Endodermal cell (in vitro differentiated cells): ENCODE results near the gene CROCC. TPM values are rescaled to one million over a fixed set of nuclear protein-coding genes. Genes with fewer than 3 reads are reported as not detected.

Experiments used
- DNase-seq: peaks from one replicate; pipeline ENCODE4 v3.0.0-alpha.2; 2017
- H3K27ac ChIP-seq: 2 replicates; pipeline ENCODE4 v1.5.1; 2013; ENCODE audit warnings: mild to moderate bottlenecking, low read depth, low read length, moderate library complexity
- H3K27me3 ChIP-seq: 2 replicates; pipeline ENCODE4 v1.6.1; 2013; ENCODE audit warnings: mild to moderate bottlenecking, low read length, moderate library complexity; ENCODE audit not compliant: insufficient read depth, control insufficient read depth, poor library complexity, severe bottlenecking
- H3K36me3 ChIP-seq: 2 replicates; pipeline ENCODE4 v1.7.0; 2013; ENCODE audit warnings: mild to moderate bottlenecking, low read length, moderate library complexity; ENCODE audit not compliant: control insufficient read depth, insufficient read depth
- H3K4me1 ChIP-seq: one replicate; pipeline ENCODE4 v1.7.0; 2013; ENCODE audit warnings: low read length; ENCODE audit not compliant: control insufficient read depth, insufficient read depth
- H3K4me3 ChIP-seq: 2 replicates; pipeline ENCODE4 v1.5.1; 2013; ENCODE audit warnings: mild to moderate bottlenecking, low read length, moderate library complexity
- H3K9ac ChIP-seq: 2 replicates; pipeline ENCODE4 v1.6.1; 2013; ENCODE audit warnings: mild to moderate bottlenecking, low read length, moderate library complexity; ENCODE audit not compliant: poor library complexity, severe bottlenecking; ENCODE audit errors: extremely low read depth
- H3K9me3 ChIP-seq: 2 replicates; pipeline ENCODE4 v1.6.1; 2013; ENCODE audit warnings: mild to moderate bottlenecking, low read length, moderate library complexity; ENCODE audit not compliant: control insufficient read depth
- H3K27ac Mint-ChIP-seq: 2 replicates; pipeline ENCODE4 v1.8.0; 2020; ENCODE audit warnings: mixed read lengths
- H3K27me3 Mint-ChIP-seq: 2 replicates; pipeline ENCODE4 v1.8.0; 2021; ENCODE audit warnings: mild to moderate bottlenecking, mixed read lengths; ENCODE audit not compliant: insufficient read depth
- H3K36me3 Mint-ChIP-seq: 2 replicates; pipeline ENCODE4 v1.8.0; 2020; ENCODE audit warnings: low read depth, mixed read lengths
- H3K4me1 Mint-ChIP-seq: 2 replicates; pipeline ENCODE4 v1.8.0; 2020; ENCODE audit warnings: mixed read lengths
- H3K4me3 Mint-ChIP-seq: 2 replicates; pipeline ENCODE4 v1.8.0; 2020; ENCODE audit warnings: mild to moderate bottlenecking, moderate library complexity, mixed read lengths
- H3K9me3 Mint-ChIP-seq: 2 replicates; pipeline ENCODE4 v1.8.0; 2020; ENCODE audit warnings: mild to moderate bottlenecking, mixed read lengths
- CTCF ChIP-seq: fragments of 200-600 bp; sonication (generic); conservative IDR thresholded peaks from 2 replicates; pipeline ENCODE4 v1.5.0; 2021; ENCODE audit warnings: antibody characterized with exemption, mild to moderate bottlenecking
- WGBS, 2 experiments: methylation state at CpG; one replicate each; pipeline versions ENCODE4 v1.1.5 to v1.1.7; 2013; ENCODE audit warnings: missing lambda C conversion rate in 2 of 2, mixed read lengths in 1 of 2; ENCODE audit not compliant: insufficient coverage in 1 of 2, insufficient read length in 1 of 2; 5-methylcytosine and 5-hydroxymethylcytosine counted together
- total RNA-seq, 2 donors: library from RNA; stranded (reverse); fragmentation: NEBNext Ultra II Directional in 1 of 2; extraction: Animal tissue kit (Norgen Biotek cat#: 25700) in 1 of 2; gene quantifications; 2 replicates in 1 of 2; 3 replicates in 1 of 2; pipeline ENCODE4 v1.2.1, GENCODE V29; 2021

The CROCC gene
- total RNA-seq, 2 donors from 2014 or later = 58.4 to 61.8 TPM

GRCh38 chr1:16957731-16958130 is 36.0 kb downstream of the CROCC start:
- Histone ChIP-seq H3K9ac (no peak overlapping the region), H3K36me3 (peaks cover 5% of the 10 kb centered on the region), H3K4me3 (no peak overlapping the region), H3K27ac (no peak overlapping the region), H3K9me3 (no peaks in the 10 kb centered on the region), H3K4me1 (no peaks in the 10 kb centered on the region), H3K27me3 (no peaks in the 10 kb centered on the region)
- no peak for TF ChIP-seq CTCF
- no peak for DNase-seq
- Mint-ChIP-seq H3K4me3 (no peak overlapping the region), H3K36me3 (peaks cover 16% of the 10 kb centered on the region), H3K27ac (no peak overlapping the region), H3K27me3 (no peaks in the 10 kb centered on the region), H3K9me3 (no peaks in the 10 kb centered on the region), H3K4me1 (peaks cover 2% of the 10 kb centered on the region)
- 97 to 100% methylated on average over 1 to 7 of the region's 8 CpGs for WGBS, 2 experiments

- no peak overlapping the region for H3K27ac ChIP-seq
- no peaks in the 10 kb centered on the region for H3K4me1 ChIP-seq
- Mint-ChIP-seq H3K4me3 (no peak overlapping the region), H3K9me3 (no peaks in the 10 kb centered on the region), H3K36me3 (peaks cover 20% of the 10 kb centered on the region), H3K27ac (no peak overlapping the region), H3K27me3 (no peaks in the 10 kb centered on the region), H3K4me1 (peaks cover 2% of the 10 kb centered on the region)
- WGBS, 2 experiments = 93 to 98% methylated on average over 9 to 12 of the region's 12 CpGs
- no peaks in the 10 kb centered on the region for H3K9me3 ChIP-seq
- H3K9ac ChIP-seq = no peak overlapping the region
- peaks cover 5% of the 10 kb centered on the region for H3K36me3 ChIP-seq
- no peak overlapping the region for H3K4me3 ChIP-seq
- H3K27me3 ChIP-seq = no peaks in the 10 kb centered on the region
- TF ChIP-seq CTCF = no peak
- peak; percentile 30 for DNase-seq
Observed at GRCh38 chr1:16958475-16958874, 36.7 kb downstream of the CROCC start.

- Mint-ChIP-seq H3K36me3 (peaks cover 25% of the 10 kb centered on the region), H3K4me3 (peak overlapping the region; percentile 35), H3K27ac (peak overlapping the region; percentile 55), H3K4me1 (peaks cover 2% of the 10 kb centered on the region), H3K9me3 (no peaks in the 10 kb centered on the region), H3K27me3 (no peaks in the 10 kb centered on the region)
- H3K27me3 ChIP-seq = no peaks in the 10 kb centered on the region
- no peaks in the 10 kb centered on the region for H3K9me3 ChIP-seq
- H3K4me1 ChIP-seq = no peaks in the 10 kb centered on the region
- H3K4me3 ChIP-seq = peak overlapping the region; percentile 71
- peak; percentile 98 for DNase-seq
- H3K36me3 ChIP-seq = peaks cover 5% of the 10 kb centered on the region
- WGBS, 2 experiments = 8 to 58% methylated on average over 6 to 54 of the region's 57 CpGs
- peak; percentile 88 for TF ChIP-seq CTCF
- no peak overlapping the region for H3K9ac ChIP-seq
- no peak overlapping the region for H3K27ac ChIP-seq
Observed at GRCh38 chr1:16960560-16961296, 39.0 kb downstream of the CROCC start.
